ENCODE data around the gene HTR3D.

HTR3D gene, protein sequence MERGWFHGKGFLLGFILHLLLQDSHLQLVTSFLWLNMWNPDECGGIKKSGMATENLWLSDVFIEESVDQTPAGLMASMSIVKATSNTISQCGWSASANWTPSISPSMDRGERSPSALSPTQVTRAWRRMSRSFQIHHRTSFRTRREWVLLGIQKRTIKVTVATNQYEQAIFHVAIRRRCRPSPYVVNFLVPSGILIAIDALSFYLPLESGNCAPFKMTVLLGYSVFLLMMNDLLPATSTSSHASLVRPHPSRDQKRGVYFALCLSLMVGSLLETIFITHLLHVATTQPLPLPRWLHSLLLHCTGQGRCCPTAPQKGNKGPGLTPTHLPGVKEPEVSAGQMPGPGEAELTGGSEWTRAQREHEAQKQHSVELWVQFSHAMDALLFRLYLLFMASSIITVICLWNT

DNA sequence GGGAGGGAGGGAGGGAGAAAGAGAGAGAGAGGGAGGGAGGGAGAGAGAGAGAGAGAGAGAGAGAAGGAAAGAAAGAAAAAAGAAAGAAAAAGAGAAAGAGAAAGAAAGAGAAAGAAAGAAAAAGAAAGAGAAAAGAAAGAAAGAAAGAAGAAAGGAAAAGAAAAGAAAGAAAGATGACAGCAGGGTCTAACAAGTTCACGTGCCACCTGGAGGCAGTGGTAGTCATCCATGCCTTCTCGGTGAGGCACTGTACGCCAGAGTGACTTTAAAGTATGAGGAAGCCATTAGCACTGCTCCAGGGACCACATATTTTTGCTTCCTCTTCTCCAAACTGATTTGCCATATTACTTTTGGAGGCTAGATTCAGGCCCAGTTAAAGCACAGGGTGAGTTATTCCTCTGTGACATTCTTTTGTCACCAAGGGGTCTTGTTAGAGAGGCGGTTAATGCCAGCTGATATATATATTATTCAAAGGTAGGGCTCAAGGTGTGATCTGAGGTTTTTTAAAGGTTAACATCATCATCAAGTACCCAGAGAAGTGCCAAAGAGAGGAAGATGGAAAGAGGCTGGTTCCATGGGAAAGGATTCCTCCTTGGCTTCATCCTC is at the start of gene HTR3D:
Gene HTR3D (plus strand): TSS at position 556 of the 606 bp plus-strand sequence. CDS start 0 bp downstream, at position 556.
- H3K79me2 ChIP-seq (ENCODE audit: insufficient read depth, low read length): no peaks in the 10 kb centered on the region
- TF ChIP-seq, protein P1, sequence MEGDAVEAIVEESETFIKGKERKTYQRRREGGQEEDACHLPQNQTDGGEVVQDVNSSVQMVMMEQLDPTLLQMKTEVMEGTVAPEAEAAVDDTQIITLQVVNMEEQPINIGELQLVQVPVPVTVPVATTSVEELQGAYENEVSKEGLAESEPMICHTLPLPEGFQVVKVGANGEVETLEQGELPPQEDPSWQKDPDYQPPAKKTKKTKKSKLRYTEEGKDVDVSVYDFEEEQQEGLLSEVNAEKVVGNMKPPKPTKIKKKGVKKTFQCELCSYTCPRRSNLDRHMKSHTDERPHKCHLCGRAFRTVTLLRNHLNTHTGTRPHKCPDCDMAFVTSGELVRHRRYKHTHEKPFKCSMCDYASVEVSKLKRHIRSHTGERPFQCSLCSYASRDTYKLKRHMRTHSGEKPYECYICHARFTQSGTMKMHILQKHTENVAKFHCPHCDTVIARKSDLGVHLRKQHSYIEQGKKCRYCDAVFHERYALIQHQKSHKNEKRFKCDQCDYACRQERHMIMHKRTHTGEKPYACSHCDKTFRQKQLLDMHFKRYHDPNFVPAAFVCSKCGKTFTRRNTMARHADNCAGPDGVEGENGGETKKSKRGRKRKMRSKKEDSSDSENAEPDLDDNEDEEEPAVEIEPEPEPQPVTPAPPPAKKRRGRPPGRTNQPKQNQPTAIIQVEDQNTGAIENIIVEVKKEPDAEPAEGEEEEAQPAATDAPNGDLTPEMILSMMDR (IDR thresholded peaks at IDR 0.05; ENCODE audit: low read length): no peak
- no peak for TF ChIP-seq EZH2 (IDR thresholded peaks at IDR 0.05; ENCODE audit: borderline replicate concordance, low read length)
- H4K20me1 ChIP-seq (ENCODE audit: insufficient read depth, low read length): no peaks in the 10 kb centered on the region
- no peak within 1 kb of the TSS for H3K9ac ChIP-seq (ENCODE audit: low read length)
- no peaks in the 10 kb centered on the region for H3K36me3 ChIP-seq (ENCODE audit: insufficient read depth, low read length)
- no peaks in the 10 kb centered on the region; the same call in 1 of the 2 replicates for H3K27me3 ChIP-seq (ENCODE audit: insufficient read depth, low read length)
- H3K4me3 ChIP-seq (ENCODE audit: low read depth, low read length, poor library complexity, severe bottlenecking): no peak within 1 kb of the TSS
- H3K9me3 ChIP-seq (ENCODE audit: low read length): no peaks in the 10 kb centered on the region
- no peak within 1 kb of the TSS for H3K4me2 ChIP-seq (ENCODE audit: low read length)
- H3F3A ChIP-seq (ENCODE audit: insufficient read depth, low read length): no peaks in the 10 kb centered on the region
- H3K4me1 ChIP-seq (ENCODE audit: insufficient read depth, low read length, severe bottlenecking): no peaks in the 10 kb centered on the region
- H2AFZ ChIP-seq (ENCODE audit: low read length): no peak within 1 kb of the TSS
- no peak within 1 kb of the TSS for H3K27ac ChIP-seq (ENCODE audit: low read depth, low read length, poor library complexity, severe bottlenecking)
- no peaks in the 10 kb centered on the region for H3K9me2 ChIP-seq (ENCODE audit: low read depth, low read length)

DNA sequence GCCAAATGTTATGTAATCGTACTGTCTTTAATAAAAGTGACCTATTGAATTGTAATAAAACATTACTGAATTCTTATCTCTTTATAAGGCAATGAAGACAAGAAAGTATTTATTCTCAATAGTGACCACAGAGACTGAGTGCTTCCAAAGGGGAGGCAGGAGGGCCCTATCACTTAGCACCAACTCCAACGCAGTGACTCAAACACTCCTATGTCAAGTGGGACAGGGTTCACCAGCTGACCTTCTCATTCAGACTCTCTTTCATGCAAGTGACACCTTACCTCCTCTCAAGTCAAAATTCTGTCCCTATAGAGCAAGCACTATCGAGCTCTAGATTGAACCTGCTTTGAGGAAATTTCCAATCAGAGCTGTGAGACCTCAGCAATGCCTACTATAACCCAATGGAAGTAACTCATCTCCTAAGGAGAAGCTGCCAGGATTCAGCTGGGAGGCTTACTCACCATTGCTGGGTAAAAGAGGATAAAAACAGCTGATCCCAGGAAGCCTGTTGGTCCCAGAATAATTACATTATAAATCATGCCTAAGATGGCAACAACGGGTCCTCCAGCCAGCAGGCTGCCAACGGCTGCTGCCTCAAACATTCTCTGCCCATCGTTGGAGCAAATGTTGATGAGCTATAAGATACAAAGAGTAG is 49.4 kb upstream of the HTR3D start:
- peaks cover 4% of the 10 kb centered on the region for H3K4me1 ChIP-seq (ENCODE audit: insufficient read depth, low read length, severe bottlenecking)
- H3K79me2 ChIP-seq (ENCODE audit: insufficient read depth, low read length): no peaks in the 10 kb centered on the region
- no peaks in the 10 kb centered on the region for H4K20me1 ChIP-seq (ENCODE audit: insufficient read depth, low read length)
- peaks cover 70% of the 10 kb centered on the region; the same call in 1 of the 2 replicates for H3K36me3 ChIP-seq (ENCODE audit: insufficient read depth, low read length)
- no peak overlapping the region for H3K9ac ChIP-seq (ENCODE audit: low read length)
- TF ChIP-seq, protein P1 (IDR thresholded peaks at IDR 0.05; ENCODE audit: low read length): no peak
- no peak for TF ChIP-seq EZH2 (IDR thresholded peaks at IDR 0.05; ENCODE audit: borderline replicate concordance, low read length)
- no peak overlapping the region for H3K4me3 ChIP-seq (ENCODE audit: low read depth, low read length, poor library complexity, severe bottlenecking)
- no peak overlapping the region for H2AFZ ChIP-seq (ENCODE audit: low read length)
- no peaks in the 10 kb centered on the region for H3K27me3 ChIP-seq (ENCODE audit: insufficient read depth, low read length)
- H3K9me3 ChIP-seq (ENCODE audit: low read length): no peaks in the 10 kb centered on the region
- H3K9me2 ChIP-seq (ENCODE audit: low read depth, low read length): no peaks in the 10 kb centered on the region
- H3F3A ChIP-seq (ENCODE audit: insufficient read depth, low read length): no peaks in the 10 kb centered on the region
- no peak overlapping the region for H3K27ac ChIP-seq (ENCODE audit: low read depth, low read length, poor library complexity, severe bottlenecking)
- H3K4me2 ChIP-seq (ENCODE audit: low read length): no peak overlapping the region

DNA sequence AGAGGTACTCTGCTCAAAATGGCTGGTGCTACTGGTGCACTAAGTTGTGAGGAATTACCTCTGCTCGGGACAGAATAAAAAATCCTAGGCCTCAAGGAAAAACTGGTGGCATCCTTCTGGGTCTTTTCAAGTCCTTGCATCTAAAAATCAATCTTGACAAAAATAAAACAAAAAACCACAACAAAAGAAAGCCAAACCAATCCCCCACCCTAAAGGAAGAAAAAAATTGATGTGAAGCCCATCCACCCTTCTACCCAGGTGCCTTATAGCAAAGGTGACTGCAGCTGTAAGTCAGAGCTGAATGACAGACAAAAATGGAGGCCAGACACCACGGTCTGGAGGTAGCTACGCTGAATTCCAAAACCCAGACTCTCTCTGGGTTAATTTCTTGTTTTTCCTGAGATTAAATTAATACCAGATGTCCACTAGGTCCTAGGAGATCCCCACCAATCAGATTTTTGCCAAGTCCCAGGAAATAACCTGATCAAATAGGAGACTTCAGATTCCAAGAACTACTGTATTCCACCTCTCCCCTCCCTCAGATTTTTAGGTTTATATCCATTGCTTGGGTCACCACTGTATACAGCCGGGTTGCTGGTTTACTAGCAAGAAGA is 47.3 kb upstream of the HTR3D start:
- Histone ChIP-seq H3K27me3 (ENCODE audit: insufficient read depth, low read length) (no peaks in the 10 kb centered on the region), H3K36me3 (ENCODE audit: insufficient read depth, low read length) (peaks cover 73% of the 10 kb centered on the region; the same call in 1 of the 2 replicates), H3K4me2 (ENCODE audit: low read length) (no peak overlapping the region), H3K4me1 (ENCODE audit: insufficient read depth, low read length, severe bottlenecking) (no peaks in the 10 kb centered on the region), H2AFZ (ENCODE audit: low read length) (no peak overlapping the region), H3K4me3 (ENCODE audit: low read depth, low read length, poor library complexity, severe bottlenecking) (no peak overlapping the region), H3K27ac (ENCODE audit: low read depth, low read length, poor library complexity, severe bottlenecking) (no peak overlapping the region), H3K79me2 (ENCODE audit: insufficient read depth, low read length) (no peaks in the 10 kb centered on the region), H4K20me1 (ENCODE audit: insufficient read depth, low read length) (no peaks in the 10 kb centered on the region), H3K9me2 (ENCODE audit: low read depth, low read length) (no peaks in the 10 kb centered on the region), H3K9ac (ENCODE audit: low read length) (no peak overlapping the region), H3F3A (ENCODE audit: insufficient read depth, low read length) (no peaks in the 10 kb centered on the region), H3K9me3 (ENCODE audit: low read length) (no peaks in the 10 kb centered on the region)
- no peak for TF ChIP-seq EZH2 (IDR thresholded peaks at IDR 0.05; ENCODE audit: borderline replicate concordance, low read length)
- TF ChIP-seq, protein P1 (IDR thresholded peaks at IDR 0.05; ENCODE audit: low read length): no peak

Data from OCI-LY1 (cell line).